Esophagus muscularis mucosa (tissue), 3 donors: Measurements from ENCODE around the gene SP110.

Source experiments
- EP300 ChIP-seq: sonication (generic); formaldehyde crosslinking; IDR thresholded peaks from one replicate; pipeline ENCODE4 v1.6.1; 2017; ENCODE audit warnings: antibody characterized with exemption
- TF ChIP-seq, protein P1 (sequence below), 3 experiments: fragments of 200-600 bp in 2 of 3; fragments of 450-650 bp in 1 of 3; sonication (generic) in 2 of 3; IDR thresholded peaks; one replicate each; pipeline ENCODE4 v1.5.1; 2017 to 2019; ENCODE audit warnings: antibody characterized with exemption in 3 of 3, mild to moderate bottlenecking in 2 of 3, moderate library complexity in 1 of 3

DNA sequence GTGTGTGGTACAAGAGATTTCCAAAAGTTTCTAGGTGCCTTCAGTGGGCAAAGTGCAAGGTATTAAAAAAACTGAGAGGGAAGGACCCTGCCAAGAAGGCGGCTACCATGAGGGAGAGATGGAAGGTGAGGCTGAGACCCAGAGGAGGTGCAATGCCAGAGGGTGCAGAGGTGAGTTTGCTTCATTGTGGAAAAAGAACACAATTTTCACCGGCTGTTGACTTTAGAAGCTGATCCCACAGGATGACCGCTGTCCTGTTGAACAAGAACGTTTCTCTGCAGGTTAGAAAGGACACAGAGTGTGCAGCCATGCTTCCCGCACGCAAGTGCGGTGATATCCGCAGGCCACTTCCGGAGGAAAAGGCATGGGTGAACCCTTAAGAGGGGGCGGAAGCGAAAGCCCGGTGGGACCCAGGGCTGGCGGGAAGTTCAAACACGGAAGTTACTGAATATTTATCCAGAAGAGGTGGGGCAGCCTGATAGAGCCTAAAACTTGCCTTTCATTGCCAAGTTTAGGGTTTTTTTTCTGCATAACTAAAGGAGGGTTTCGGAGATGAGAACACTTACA, 16.6 kb downstream of the SP110 start:
- TF ChIP-seq, protein P1, sequence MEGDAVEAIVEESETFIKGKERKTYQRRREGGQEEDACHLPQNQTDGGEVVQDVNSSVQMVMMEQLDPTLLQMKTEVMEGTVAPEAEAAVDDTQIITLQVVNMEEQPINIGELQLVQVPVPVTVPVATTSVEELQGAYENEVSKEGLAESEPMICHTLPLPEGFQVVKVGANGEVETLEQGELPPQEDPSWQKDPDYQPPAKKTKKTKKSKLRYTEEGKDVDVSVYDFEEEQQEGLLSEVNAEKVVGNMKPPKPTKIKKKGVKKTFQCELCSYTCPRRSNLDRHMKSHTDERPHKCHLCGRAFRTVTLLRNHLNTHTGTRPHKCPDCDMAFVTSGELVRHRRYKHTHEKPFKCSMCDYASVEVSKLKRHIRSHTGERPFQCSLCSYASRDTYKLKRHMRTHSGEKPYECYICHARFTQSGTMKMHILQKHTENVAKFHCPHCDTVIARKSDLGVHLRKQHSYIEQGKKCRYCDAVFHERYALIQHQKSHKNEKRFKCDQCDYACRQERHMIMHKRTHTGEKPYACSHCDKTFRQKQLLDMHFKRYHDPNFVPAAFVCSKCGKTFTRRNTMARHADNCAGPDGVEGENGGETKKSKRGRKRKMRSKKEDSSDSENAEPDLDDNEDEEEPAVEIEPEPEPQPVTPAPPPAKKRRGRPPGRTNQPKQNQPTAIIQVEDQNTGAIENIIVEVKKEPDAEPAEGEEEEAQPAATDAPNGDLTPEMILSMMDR (IDR thresholded peaks at IDR 0.05), result no peak
- TF ChIP-seq EP300, result no peak
